Measurements from ENCODE around the gene COL8A1.

Gene COL8A1

GRCh38 chr3:99681976-99682375 lies 43.6 kb downstream of the COL8A1 start:
- TF ChIP-seq GABPA (IDR thresholded peaks at IDR 0.05; ENCODE audit: low read depth) (no peak), REST (IDR thresholded peaks at IDR 0.05; ENCODE audit: insufficient replicate concordance, low read depth) (no peak), POLR2AphosphoS5 (IDR thresholded peaks at IDR 0.05; ENCODE audit: low read depth) (no peak), CTCF (IDR thresholded peaks at IDR 0.05; ENCODE audit: insufficient read depth, low read length) (no peak), SPI1 (IDR thresholded peaks at IDR 0.05; ENCODE audit: borderline replicate concordance, low read depth) (no peak)

GRCh38 chr3:99683465-99683864 lies 45.1 kb downstream of the COL8A1 start:
- no peak for DNase-seq (ENCODE audit: low read depth in 1 of 2, low spot score in 1 of 2)
- no peaks in the 10 kb centered on the region for H3K27me3 ChIP-seq (ENCODE audit: insufficient read depth, poor library complexity, severe bottlenecking)
- TF ChIP-seq REST (IDR thresholded peaks at IDR 0.05; ENCODE audit: insufficient replicate concordance, low read depth) (no peak), SPI1 (IDR thresholded peaks at IDR 0.05; ENCODE audit: borderline replicate concordance, low read depth) (no peak), POLR2AphosphoS5 (IDR thresholded peaks at IDR 0.05; ENCODE audit: low read depth) (no peak), CTCF (IDR thresholded peaks at IDR 0.05; ENCODE audit: insufficient read depth, low read length) (no peak), GABPA (IDR thresholded peaks at IDR 0.05; ENCODE audit: low read depth) (no peak)

More at GRCh38 chr3:99681976-99682375, 43.6 kb downstream of the COL8A1 start:
- Histone ChIP-seq H3K4me3 (replicated peaks; ENCODE audit: insufficient read depth, low read length) (no peak overlapping the region), H3K27me3 (ENCODE audit: insufficient read depth, poor library complexity, severe bottlenecking) (no peaks in the 10 kb centered on the region), H3K27ac (replicated peaks) (no peak overlapping the region)
- no peak for DNase-seq (ENCODE audit: low read depth in 1 of 2, low spot score in 1 of 2)

GRCh38 chr3:99683876-99684275 lies 45.5 kb downstream of the COL8A1 start:
- Histone ChIP-seq H3K4me3 (replicated peaks; ENCODE audit: insufficient read depth, low read length) (no peak overlapping the region), H3K27me3 (ENCODE audit: insufficient read depth, poor library complexity, severe bottlenecking) (no peaks in the 10 kb centered on the region), H3K27ac (replicated peaks) (no peak overlapping the region)
- TF ChIP-seq SPI1 (IDR thresholded peaks at IDR 0.05; ENCODE audit: borderline replicate concordance, low read depth), result no peak
- DNase-seq (ENCODE audit: low read depth in 1 of 2, low spot score in 1 of 2), result no peak

More at GRCh38 chr3:99683465-99683864, 45.1 kb downstream of the COL8A1 start:
- H3K27ac ChIP-seq (replicated peaks), result no peak overlapping the region
- H3K4me3 ChIP-seq (replicated peaks; ENCODE audit: insufficient read depth, low read length), result no peak overlapping the region

GRCh38 chr3:99684644-99685043 lies 46.2 kb downstream of the COL8A1 start:
- TF ChIP-seq POLR2AphosphoS5 (IDR thresholded peaks at IDR 0.05; ENCODE audit: low read depth) (no peak), REST (IDR thresholded peaks at IDR 0.05; ENCODE audit: insufficient replicate concordance, low read depth) (no peak), SPI1 (IDR thresholded peaks at IDR 0.05; ENCODE audit: borderline replicate concordance, low read depth) (no peak), CTCF (IDR thresholded peaks at IDR 0.05; ENCODE audit: insufficient read depth, low read length) (no peak), GABPA (IDR thresholded peaks at IDR 0.05; ENCODE audit: low read depth) (no peak)
- H3K27me3 ChIP-seq (ENCODE audit: insufficient read depth, poor library complexity, severe bottlenecking), result no peaks in the 10 kb centered on the region
- H3K27ac ChIP-seq (replicated peaks), result no peak overlapping the region
- no peak for DNase-seq (ENCODE audit: low read depth in 1 of 2, low spot score in 1 of 2)
- H3K4me3 ChIP-seq (replicated peaks; ENCODE audit: insufficient read depth, low read length), result no peak overlapping the region
